Smooth muscle cell (in vitro differentiated cells): ENCODE data around the gene GPLD1. TPM values are rescaled to one million over a fixed set of nuclear protein-coding genes. Genes with fewer than 3 reads are reported as not detected.

ENCODE experiments used
- DNase-seq: peaks from one replicate; lab custom pipeline; 2025; ENCODE audit not compliant: unreplicated experiment; lab: John Stamatoyannopoulos, UW
- H2AFZ ChIP-seq: fragments of 200-600 bp; sonication (generic); 2 replicates; pipeline ENCODE4 v1.6.0; 2016; ENCODE audit warnings: antibody characterized with exemption, low read depth, mild to moderate bottlenecking
- H3F3A ChIP-seq: fragments of 200-600 bp; sonication (generic); 2 replicates; pipeline ENCODE4 v1.6.0; 2017; ENCODE audit warnings: antibody characterized with exemption, low read depth
- H3K27ac ChIP-seq: fragments of 200-600 bp; sonication (generic); 2 replicates; pipeline ENCODE4 v1.5.1; 2016; ENCODE audit warnings: low read depth, mild to moderate bottlenecking
- H3K27me3 ChIP-seq: fragments of 200-600 bp; sonication (generic); 2 replicates; pipeline ENCODE4 v1.6.1; 2016; ENCODE audit warnings: low read depth, mild to moderate bottlenecking
- H3K36me3 ChIP-seq: fragments of 200-600 bp; sonication (generic); 2 replicates; pipeline ENCODE4 v1.5.1; 2016; ENCODE audit warnings: low read depth
- H3K4me1 ChIP-seq: fragments of 200-600 bp; sonication (generic); 2 replicates; pipeline ENCODE4 v1.5.1; 2016; ENCODE audit warnings: low read depth
- H3K4me2 ChIP-seq: fragments of 200-600 bp; sonication (generic); 2 replicates; pipeline ENCODE4 v1.6.0; 2016; ENCODE audit warnings: mild to moderate bottlenecking
- H3K4me3 ChIP-seq: fragments of 200-600 bp; sonication (generic); 2 replicates; pipeline ENCODE4 v1.5.1; 2016; ENCODE audit warnings: mild to moderate bottlenecking
- H3K79me2 ChIP-seq: fragments of 200-600 bp; sonication (generic); 2 replicates; pipeline ENCODE4 v1.6.0; 2016; ENCODE audit warnings: low read depth, mild to moderate bottlenecking
- H3K9ac ChIP-seq: fragments of 200-600 bp; sonication (generic); 2 replicates; pipeline ENCODE4 v1.6.0; 2016; ENCODE audit warnings: low read depth
- H3K9me3 ChIP-seq: fragments of 200-600 bp; sonication (generic); replicated peaks from 2 replicates; pipeline ENCODE4 v1.5.1; 2016; ENCODE audit warnings: low read depth
- H4K20me1 ChIP-seq: fragments of 200-600 bp; sonication (generic); 2 replicates; pipeline ENCODE4 v1.6.0; 2016; ENCODE audit warnings: low read depth
- WGBS: methylation state at CpG from one replicate; pipeline ENCODE4 v1.1.7; 2016; ENCODE audit warnings: low lambda C conversion rate; 5-methylcytosine and 5-hydroxymethylcytosine counted together
- polyA plus RNA-seq: library from polyadenylated mRNA; unstranded; fragments of >200 nt; fragmentation: Nextera tagmentation; extraction: Ambion mirVana; gene quantifications from 2 replicates; pipeline ENCODE4 v1.2.1, GENCODE V29; 2016
- total RNA-seq: library from RNA; depleted of rRNA; stranded (reverse); fragments of >200 nt; gene quantifications from 2 replicates; pipeline ENCODE4 v1.2.3, GENCODE V29; 2014
- TF ChIP-seq, protein P1 (sequence below): fragments of 200-600 bp; sonication (generic); IDR thresholded peaks from 2 replicates; pipeline ENCODE4 v1.5.1; 2017; ENCODE audit warnings: borderline replicate concordance, mild to moderate bottlenecking, antibody characterized with exemption; ENCODE audit not compliant: insufficient read depth, poor library complexity, severe bottlenecking

The GPLD1 gene
- total and polyA plus RNA-seq, 2 experiments from 2014 or later: 0.13 to 0.14 TPM

DNA sequence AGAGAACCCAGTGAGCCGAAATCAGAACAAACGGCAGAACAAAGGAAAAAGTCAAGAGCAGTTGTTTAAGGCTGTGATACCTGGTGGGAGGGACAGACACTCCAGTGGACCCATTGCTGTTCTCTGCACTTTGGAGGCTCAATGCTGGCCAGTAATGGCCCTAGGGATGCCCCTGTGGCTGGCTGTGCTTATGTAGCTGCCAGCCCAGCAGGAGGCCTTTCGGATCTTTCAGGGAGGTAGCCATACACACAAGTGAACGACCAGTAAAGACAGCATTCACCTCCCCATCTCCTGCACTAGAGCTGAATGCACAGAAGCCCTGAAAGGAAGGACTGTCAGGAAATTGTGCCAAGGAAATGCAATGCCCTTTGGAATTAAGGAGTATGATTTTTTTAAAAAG lies 34.3 kb downstream of the GPLD1 start:
- Histone ChIP-seq H2AFZ (no peak overlapping the region), H3K9ac (no peak overlapping the region), H3K36me3 (no peaks in the 10 kb centered on the region), H3K4me1 (no peaks in the 10 kb centered on the region), H3F3A (no peaks in the 10 kb centered on the region), H3K4me2 (no peak overlapping the region), H3K27ac (no peak overlapping the region), H3K9me3 (no peaks in the 10 kb centered on the region), H3K79me2 (no peaks in the 10 kb centered on the region), H4K20me1 (no peaks in the 10 kb centered on the region), H3K4me3 (no peak overlapping the region), H3K27me3 (no peaks in the 10 kb centered on the region)
- DNase-seq: no peak
- TF ChIP-seq, protein P1, sequence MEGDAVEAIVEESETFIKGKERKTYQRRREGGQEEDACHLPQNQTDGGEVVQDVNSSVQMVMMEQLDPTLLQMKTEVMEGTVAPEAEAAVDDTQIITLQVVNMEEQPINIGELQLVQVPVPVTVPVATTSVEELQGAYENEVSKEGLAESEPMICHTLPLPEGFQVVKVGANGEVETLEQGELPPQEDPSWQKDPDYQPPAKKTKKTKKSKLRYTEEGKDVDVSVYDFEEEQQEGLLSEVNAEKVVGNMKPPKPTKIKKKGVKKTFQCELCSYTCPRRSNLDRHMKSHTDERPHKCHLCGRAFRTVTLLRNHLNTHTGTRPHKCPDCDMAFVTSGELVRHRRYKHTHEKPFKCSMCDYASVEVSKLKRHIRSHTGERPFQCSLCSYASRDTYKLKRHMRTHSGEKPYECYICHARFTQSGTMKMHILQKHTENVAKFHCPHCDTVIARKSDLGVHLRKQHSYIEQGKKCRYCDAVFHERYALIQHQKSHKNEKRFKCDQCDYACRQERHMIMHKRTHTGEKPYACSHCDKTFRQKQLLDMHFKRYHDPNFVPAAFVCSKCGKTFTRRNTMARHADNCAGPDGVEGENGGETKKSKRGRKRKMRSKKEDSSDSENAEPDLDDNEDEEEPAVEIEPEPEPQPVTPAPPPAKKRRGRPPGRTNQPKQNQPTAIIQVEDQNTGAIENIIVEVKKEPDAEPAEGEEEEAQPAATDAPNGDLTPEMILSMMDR: no peak
- 89% methylated on average over 4 of the region's 4 CpGs for WGBS

DNA sequence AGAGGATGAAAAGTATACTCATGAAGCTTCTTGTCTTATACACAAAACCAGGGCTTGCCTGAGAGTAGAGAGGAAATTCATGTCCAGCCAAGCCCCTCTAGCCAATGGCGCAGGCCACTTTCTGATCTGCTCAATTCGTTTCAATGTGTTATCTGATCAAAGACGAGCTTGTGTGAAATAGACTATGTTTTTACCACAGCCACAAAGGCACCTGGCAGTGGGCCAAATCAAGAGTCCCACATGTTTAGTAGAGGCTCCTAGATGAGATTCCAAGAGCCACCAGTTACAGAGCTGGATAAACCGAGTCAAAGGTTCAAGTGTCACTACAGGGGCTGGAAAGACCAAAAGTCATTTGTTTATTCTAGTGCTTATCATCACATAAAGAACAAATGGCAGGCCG lies 34.9 kb downstream of the GPLD1 start:
- H3K4me2 ChIP-seq: no peak overlapping the region
- no peak overlapping the region for H3K4me3 ChIP-seq
- H3K27ac ChIP-seq: no peak overlapping the region
- no peaks in the 10 kb centered on the region for H3K9me3 ChIP-seq
- H3K27me3 ChIP-seq: no peaks in the 10 kb centered on the region
- H4K20me1 ChIP-seq: no peaks in the 10 kb centered on the region
- H2AFZ ChIP-seq: no peak overlapping the region
- H3K9ac ChIP-seq: no peak overlapping the region
- 91% methylated on average over 5 of the region's 5 CpGs for WGBS
- DNase-seq: no peak
- H3K79me2 ChIP-seq: no peaks in the 10 kb centered on the region
- TF ChIP-seq, protein P1: no peak
- no peaks in the 10 kb centered on the region for H3F3A ChIP-seq
- H3K4me1 ChIP-seq: no peaks in the 10 kb centered on the region
- no peaks in the 10 kb centered on the region for H3K36me3 ChIP-seq

DNA sequence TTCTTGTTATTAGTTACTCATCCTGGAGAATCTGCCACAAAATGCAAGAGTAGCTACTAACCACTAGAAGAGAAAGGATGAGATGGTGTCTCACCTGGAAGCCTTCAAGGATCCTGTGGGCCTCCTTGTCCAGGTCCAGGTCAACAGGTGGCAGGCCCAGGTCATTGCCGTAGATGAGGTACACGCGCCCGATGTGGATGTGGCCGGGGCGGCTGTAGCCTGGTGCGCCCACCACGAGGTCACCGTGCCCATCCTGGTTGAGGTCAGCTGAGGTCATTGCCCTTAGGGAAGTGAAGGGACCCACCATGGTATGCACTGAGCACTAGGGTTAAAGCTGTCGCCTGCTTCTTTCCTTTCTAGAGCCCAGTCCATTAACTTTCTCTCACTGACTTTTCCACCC lies 35.5 kb downstream of the GPLD1 start:
- Histone ChIP-seq H3K4me3 (no peak overlapping the region), H3K36me3 (no peaks in the 10 kb centered on the region), H3K9me3 (no peaks in the 10 kb centered on the region), H2AFZ (no peak overlapping the region), H3K27ac (no peak overlapping the region), H3K27me3 (no peaks in the 10 kb centered on the region), H3K4me1 (no peaks in the 10 kb centered on the region), H4K20me1 (no peaks in the 10 kb centered on the region), H3F3A (no peaks in the 10 kb centered on the region), H3K4me2 (no peak overlapping the region), H3K79me2 (no peaks in the 10 kb centered on the region), H3K9ac (no peak overlapping the region)
- TF ChIP-seq, protein P1: no peak
- WGBS: 96% methylated on average over 10 of the region's 10 CpGs
- no peak for DNase-seq

DNA sequence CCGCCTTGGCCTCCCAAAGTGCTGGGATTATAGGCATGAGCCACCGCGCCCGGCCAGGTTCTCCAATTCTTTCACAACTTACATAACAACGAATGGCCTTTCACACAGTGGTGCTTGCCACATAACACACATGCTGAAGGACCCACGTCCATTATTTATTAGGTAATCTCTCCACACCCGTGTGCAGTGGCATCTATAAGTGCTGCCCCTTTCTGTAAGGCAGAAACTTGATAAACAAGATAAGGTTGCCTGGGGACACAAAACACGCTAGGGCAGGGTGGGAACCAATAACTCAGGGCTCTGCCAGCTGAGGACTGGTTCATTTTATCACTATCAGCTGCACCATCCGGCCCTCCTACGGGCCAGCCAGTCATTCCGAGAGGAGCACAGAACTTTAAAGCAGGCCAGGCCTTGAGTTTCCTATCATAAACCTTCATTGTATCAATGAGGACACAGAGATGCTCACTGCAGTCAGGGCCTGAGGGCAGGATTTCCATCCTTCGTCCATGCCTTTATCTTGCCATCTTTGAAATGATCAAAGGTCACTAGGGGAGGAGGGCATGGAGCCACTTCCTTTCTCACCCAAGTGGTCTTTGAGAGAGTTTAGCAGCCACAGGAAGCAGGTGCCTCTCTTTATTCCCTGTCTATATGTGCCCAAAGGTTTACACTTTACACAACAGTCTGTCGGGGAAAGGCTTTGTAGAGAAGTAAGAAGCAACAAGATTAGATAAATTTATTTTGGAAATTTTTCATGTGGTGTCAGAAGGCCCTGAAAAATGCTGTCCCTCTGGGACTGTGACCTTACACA lies 37.6 kb downstream of the GPLD1 start:
- H3K9me3 ChIP-seq: no peaks in the 10 kb centered on the region
- no peak overlapping the region for H3K4me2 ChIP-seq
- no peaks in the 10 kb centered on the region for H4K20me1 ChIP-seq
- DNase-seq: no peak
- WGBS: 75% methylated on average over 13 of the region's 13 CpGs
- TF ChIP-seq, protein P1: no peak
- no peaks in the 10 kb centered on the region for H3K36me3 ChIP-seq
- H3K9ac ChIP-seq: no peak overlapping the region
- no peaks in the 10 kb centered on the region for H3K27me3 ChIP-seq
- no peaks in the 10 kb centered on the region for H3K79me2 ChIP-seq
- no peaks in the 10 kb centered on the region for H3K4me1 ChIP-seq
- no peak overlapping the region for H3K27ac ChIP-seq
- no peak overlapping the region for H3K4me3 ChIP-seq
- H3F3A ChIP-seq: no peaks in the 10 kb centered on the region
- no peak overlapping the region for H2AFZ ChIP-seq
